ENCODE measurements around the gene PGAP6. TPM values are rescaled to one million over a fixed set of nuclear protein-coding genes. Genes with fewer than 3 reads are reported as not detected.
"Not testable (repeated sequence)": the region's sequence is repeated elsewhere in the genome, so short reads cannot be mapped to it uniquely, and the experiment has no call there.

The PGAP6 gene
- total and polyA plus RNA-seq, 2 of the 4 experiments (the other 2 are of a cell fraction) = 49.1 to 124 TPM

DNA sequence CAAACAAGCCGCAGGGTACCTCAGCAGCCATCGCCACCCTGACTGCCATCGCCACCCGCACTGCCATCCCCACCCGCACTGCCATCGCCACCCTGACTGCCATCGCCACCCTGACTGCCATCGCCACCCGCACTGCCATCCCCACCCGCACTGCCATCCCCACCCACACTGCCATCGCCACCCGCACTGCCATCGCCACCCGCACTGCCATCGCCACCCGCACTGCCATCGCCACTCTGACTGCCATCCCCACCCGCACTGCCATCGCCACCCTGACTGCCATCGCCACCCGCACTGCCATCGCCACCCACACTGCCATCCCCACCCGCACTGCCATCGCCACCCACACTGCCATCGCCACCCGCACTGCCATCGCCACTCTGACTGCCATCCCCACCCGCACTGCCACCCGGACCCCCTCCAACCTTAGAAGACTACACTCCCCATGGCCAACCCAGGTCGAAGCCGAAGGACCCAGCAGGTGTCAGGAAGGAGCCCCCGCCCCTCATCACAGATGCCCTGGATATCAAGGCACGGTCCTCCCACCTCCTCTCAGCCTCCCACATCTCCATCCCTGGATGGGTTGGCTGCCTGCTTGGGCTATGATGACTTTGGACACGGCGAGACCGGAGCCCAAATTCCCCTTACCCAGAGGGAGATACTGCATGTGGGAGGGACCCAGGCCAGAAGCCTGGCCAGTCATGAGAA, 3.5 kb downstream of the PGAP6 start:
- not testable (repeated sequence) for BruUV-seq (replicated peaks); H2BK5ac ChIP-seq (ENCODE audit: low read depth, low read length, poor library complexity, severe bottlenecking)

More for the DNA sequence above, 3.5 kb downstream of the PGAP6 start:
- H2BK120ac ChIP-seq (ENCODE audit: low read depth, low read length); H3K4me3 ChIP-seq (ENCODE audit: insufficient read depth, low read depth, low read length); H3K14ac ChIP-seq (replicated peaks; ENCODE audit: low read depth, low read length); H3K9ac ChIP-seq (ENCODE audit: low read depth, low read length); H3K9me3 ChIP-seq (ENCODE audit: control insufficient read depth, insufficient read depth, low read length); H4K5ac ChIP-seq (ENCODE audit: low read depth, low read length); H3K4me2 ChIP-seq (ENCODE audit: low read depth, low read length); intact Hi-C loops (cut with micrococcal nuclease); POLR2A ChIA-PET (ENCODE audit: unreplicated experiment); H3K4ac ChIP-seq (ENCODE audit: low read depth, low read length); H3K56ac ChIP-seq (ENCODE audit: extremely low read depth, insufficient read depth, low read length); H2BK15ac ChIP-seq (ENCODE audit: low read depth, low read length); H3K9me1 ChIP-seq (ENCODE audit: insufficient read depth, low read length); dilution Hi-C loops (cut with HindIII; ENCODE audit: low sequenced_read_pairs, unreplicated experiment); H2BK20ac ChIP-seq (ENCODE audit: low read depth, low read length); H3K27me3 ChIP-seq (ENCODE audit: control insufficient read depth, insufficient read depth, low read length); CTCF ChIA-PET; H3K23ac ChIP-seq (ENCODE audit: low read depth, low read length); H2AFZ ChIP-seq (replicated peaks; ENCODE audit: low read length, poor library complexity); ATAC-seq (ENCODE audit: low read depth); H3K27ac ChIP-seq (ENCODE audit: insufficient read depth, low read length); H2AK5ac ChIP-seq (ENCODE audit: low read depth, low read length); DNase-seq; H4K91ac ChIP-seq (ENCODE audit: insufficient read depth, low read depth, low read length); H3K18ac ChIP-seq (ENCODE audit: low read depth, low read length); H4K8ac ChIP-seq (ENCODE audit: low read depth in 2 of 2, low read length in 2 of 2); H3K4me1 ChIP-seq (ENCODE audit: control insufficient read depth, insufficient read depth, low read length); in situ Hi-C loops (cut with MboI; ENCODE audit: low sequenced_read_pairs): not testable (repeated sequence)
- Histone ChIP-seq H3K36me3 (ENCODE audit: control insufficient read depth, insufficient read depth, low read length) (peaks cover 38% of the 10 kb centered on the region), H3K79me1 (ENCODE audit: low read depth in 1 of 2, low read length in 2 of 2) (peaks cover 13 to 29% of the 10 kb centered on the region in 2 experiments; a peak in 3 of 4 replicates), H2AK9ac (replicated peaks; ENCODE audit: low read depth, low read length, poor library complexity) (peak overlapping the region; percentile 39), H4K20me1 (ENCODE audit: insufficient read depth, low read length) (peaks cover 16% of the 10 kb centered on the region)
- 93% methylated on average over 20 of the region's 36 CpGs; no CpG with 5 or more reads in 1 of the 2 experiments for WGBS, 2 experiments (ENCODE audit: extremely low coverage in 2 of 2, insufficient read length in 1 of 2)
